ENCODE results near the gene PCDHB15.

The PCDHB15 gene

DNA sequence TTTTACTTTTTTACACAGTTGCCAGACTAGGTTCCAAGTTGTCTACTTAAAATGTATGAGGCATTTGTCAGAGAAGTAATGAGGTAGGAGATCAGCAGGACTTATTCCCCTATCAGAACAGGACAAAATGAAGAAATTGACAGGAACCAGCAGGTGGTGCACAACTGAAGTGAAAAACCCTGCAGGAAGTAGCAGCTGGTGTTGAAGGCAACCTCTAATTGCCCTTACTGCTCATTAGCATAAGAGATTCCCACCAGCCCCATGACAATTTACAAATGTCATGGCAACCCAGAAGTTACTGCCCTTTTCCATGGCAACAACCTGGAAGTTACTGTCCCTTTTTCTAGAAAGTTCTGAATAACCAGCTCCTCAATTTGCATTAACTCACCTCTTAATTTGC, 5.4 kb downstream of the PCDHB15 start:
- TF ChIP-seq, protein P1, sequence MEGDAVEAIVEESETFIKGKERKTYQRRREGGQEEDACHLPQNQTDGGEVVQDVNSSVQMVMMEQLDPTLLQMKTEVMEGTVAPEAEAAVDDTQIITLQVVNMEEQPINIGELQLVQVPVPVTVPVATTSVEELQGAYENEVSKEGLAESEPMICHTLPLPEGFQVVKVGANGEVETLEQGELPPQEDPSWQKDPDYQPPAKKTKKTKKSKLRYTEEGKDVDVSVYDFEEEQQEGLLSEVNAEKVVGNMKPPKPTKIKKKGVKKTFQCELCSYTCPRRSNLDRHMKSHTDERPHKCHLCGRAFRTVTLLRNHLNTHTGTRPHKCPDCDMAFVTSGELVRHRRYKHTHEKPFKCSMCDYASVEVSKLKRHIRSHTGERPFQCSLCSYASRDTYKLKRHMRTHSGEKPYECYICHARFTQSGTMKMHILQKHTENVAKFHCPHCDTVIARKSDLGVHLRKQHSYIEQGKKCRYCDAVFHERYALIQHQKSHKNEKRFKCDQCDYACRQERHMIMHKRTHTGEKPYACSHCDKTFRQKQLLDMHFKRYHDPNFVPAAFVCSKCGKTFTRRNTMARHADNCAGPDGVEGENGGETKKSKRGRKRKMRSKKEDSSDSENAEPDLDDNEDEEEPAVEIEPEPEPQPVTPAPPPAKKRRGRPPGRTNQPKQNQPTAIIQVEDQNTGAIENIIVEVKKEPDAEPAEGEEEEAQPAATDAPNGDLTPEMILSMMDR (IDR thresholded peaks at IDR 0.05; ENCODE audit: insufficient read depth, low read depth, low read length, missing control alignments), result no peak
- H3K4me3 ChIP-seq (ENCODE audit: low read length), result no peak overlapping the region

DNA sequence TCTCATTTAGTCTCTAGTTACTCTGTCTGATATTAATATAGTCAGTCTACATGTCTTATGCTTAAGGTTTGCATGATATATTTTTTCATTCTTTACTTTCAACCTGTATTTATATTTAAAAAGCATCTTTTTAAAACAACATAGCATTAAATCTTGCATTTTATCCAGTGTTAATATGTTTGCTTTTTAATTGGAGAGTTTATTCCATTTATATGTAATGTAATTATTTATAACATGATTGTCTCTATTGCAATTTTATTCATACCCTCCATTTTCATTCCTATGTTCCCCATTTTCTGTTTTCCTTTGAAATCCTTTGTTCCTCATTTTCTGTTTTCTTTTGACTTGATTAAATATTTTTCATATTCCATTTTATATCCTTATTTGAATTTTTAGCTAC, 13.3 kb downstream of the PCDHB15 start:
- no peak overlapping the region for H3K4me3 ChIP-seq (ENCODE audit: low read length)
- DNase-seq (ENCODE audit: low read depth), result no peak
- TF ChIP-seq, protein P1 (IDR thresholded peaks at IDR 0.05; ENCODE audit: insufficient read depth, low read depth, low read length, missing control alignments), result no peak

More for the DNA sequence above, 5.4 kb downstream of the PCDHB15 start:
- DNase-seq (ENCODE audit: low read depth), result no peak

DNA sequence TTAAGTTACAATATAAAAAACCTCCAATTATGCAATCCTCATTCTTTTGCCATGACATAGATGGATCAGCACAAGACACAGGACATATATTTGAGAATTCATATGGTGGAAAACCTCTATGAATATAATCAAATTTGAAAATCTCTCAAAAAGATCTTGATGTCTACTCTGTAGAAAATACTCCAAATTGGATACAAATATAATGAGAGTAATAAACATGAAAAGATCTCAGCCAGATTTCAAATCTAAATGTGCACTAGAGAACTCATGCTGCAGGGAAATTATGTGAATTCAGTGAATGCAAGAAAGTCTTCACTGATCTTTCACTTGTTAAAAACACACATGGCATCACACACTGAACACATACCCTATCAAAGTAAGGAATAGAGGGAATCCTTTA, 13.8 kb downstream of the PCDHB15 start:
- DNase-seq (ENCODE audit: low read depth), result no peak
- TF ChIP-seq, protein P1 (IDR thresholded peaks at IDR 0.05; ENCODE audit: insufficient read depth, low read depth, low read length, missing control alignments), result no peak
- no peak overlapping the region for H3K4me3 ChIP-seq (ENCODE audit: low read length)

DNA sequence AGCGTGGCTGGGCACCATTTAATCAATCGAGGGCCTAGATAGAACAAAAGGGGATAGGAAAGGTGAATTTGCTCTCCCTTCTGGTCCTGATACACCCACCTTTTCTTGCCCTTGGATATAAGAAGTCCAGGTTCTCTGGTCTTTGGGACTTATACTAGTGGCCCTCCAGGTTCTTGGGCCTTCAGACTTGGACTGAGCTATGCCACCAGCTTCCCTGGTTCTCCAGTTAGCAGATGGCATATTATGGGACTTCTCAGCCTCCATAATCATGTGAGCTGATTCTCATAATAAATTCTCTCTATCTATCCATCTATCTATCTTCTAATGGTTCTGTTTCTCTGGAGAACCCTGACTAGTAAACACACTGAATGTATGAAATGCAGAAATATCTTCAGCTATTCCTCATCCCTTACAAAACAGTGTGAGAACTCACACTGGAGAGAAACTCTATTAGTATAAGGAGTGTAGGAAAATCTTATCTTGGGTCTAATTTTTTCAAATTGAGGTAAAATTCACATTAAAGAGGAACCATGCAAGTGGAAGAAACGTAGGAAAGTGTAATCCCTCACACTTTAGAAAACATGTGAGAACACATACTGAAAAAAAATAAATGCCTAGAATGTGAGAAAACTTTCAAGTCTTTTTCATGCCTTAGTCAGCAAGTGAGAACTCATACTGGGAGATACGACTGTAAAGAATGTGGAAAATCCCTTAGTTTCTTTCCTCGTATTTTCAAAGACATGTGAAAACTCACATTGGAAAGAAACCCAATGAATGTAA, 15.5 kb downstream of the PCDHB15 start:
- H3K4me3 ChIP-seq (ENCODE audit: low read length), result no peak overlapping the region
- DNase-seq (ENCODE audit: low read depth), result peak; percentile 2
- TF ChIP-seq, protein P1 (IDR thresholded peaks at IDR 0.05; ENCODE audit: insufficient read depth, low read depth, low read length, missing control alignments), result no peak

DNA sequence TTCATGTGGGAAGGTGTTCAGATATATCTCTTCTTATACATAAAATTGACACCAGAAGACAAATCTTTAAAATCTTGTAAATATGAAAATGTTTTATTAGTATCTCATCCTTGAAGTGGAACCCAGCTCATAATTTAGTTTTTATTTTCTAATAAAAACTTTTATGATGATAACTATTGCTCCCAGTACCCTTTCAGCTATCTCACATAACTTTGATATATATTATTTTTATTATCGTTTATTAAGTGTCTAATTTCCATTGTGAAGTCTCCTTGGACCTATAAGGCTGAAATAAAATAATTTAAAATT, 16.0 kb downstream of the PCDHB15 start:
- no peak for DNase-seq (ENCODE audit: low read depth)

DNA sequence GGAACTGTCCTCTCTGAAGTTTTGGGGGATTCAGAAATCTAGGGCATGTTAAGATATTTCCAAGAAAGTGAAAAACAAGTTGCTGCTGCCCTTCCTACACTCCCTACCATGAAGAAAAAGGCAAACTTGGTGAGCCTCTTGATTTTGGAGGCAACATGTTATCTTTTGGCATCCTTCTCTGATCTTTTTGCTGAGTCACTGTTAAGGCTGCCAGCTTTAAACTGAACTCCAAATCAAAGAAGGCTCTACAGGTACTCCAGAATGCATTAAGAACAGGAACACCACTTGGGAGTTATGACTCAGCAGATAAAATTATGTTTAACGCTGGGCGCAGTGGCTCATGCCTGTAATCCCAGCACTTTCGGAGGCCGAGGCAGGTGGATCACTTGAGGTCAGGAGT, 24.0 kb downstream of the PCDHB15 start:
- TF ChIP-seq, protein P1 (IDR thresholded peaks at IDR 0.05; ENCODE audit: insufficient read depth, low read depth, low read length, missing control alignments), result no peak
- DNase-seq (ENCODE audit: low read depth), result no peak
- no peak overlapping the region for H3K4me3 ChIP-seq (ENCODE audit: low read length)

More for the DNA sequence above, 16.0 kb downstream of the PCDHB15 start:
- TF ChIP-seq, protein P1 (IDR thresholded peaks at IDR 0.05; ENCODE audit: insufficient read depth, low read depth, low read length, missing control alignments), result no peak
- H3K4me3 ChIP-seq (ENCODE audit: low read length), result no peak overlapping the region

DNA sequence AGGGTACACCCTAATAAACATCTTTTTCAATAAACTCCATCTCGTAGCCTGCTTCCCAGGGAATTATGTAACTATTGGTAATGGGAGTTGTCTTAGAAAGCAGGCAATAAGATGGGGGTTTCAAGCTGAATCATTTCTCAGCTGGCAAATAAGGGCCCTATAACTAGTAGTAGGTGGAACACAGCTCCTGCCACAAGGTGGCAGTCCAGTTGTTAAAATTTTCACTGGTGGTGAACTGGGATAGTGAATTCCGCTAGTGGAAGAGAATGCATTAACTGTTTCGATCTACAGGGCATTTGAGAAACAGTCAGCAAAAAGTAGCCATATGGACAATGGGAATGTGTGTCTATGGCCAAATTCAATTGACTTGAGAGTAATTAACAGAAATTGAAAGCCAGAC, 27.7 kb downstream of the PCDHB15 start:
- TF ChIP-seq, protein P1 (IDR thresholded peaks at IDR 0.05; ENCODE audit: insufficient read depth, low read depth, low read length, missing control alignments), result no peak
- H3K4me3 ChIP-seq (ENCODE audit: low read length), result no peak overlapping the region
- no peak for DNase-seq (ENCODE audit: low read depth)

Measured in epithelial cell of esophagus (primary cell).